Activated CD4-positive, alpha-beta T cell treated with anti-CD3 and anti-CD28 coated beads, Interleukin-2, amount 50 U/mL, for 16 hours (primary cell): ENCODE measurements around the gene SLC22A31.
"Not testable (repeated sequence)": the region's sequence is repeated elsewhere in the genome, so short reads cannot be mapped to it uniquely, and the experiment has no call there.

Experiments used
- DNase-seq: peaks from one replicate; pipeline ENCODE4 v3.0.0-alpha.2; 2020

The SLC22A31 gene

GRCh38 chr16:89200124-89200849 lies at the start of gene SLC22A31:
Gene SLC22A31 (minus strand): TSS chr16:89200537. CDS start chr16:89200501, 36 bp downstream.
- DNase-seq: no peak

- no peak for DNase-seq
These were observed 48.1 kb upstream of the SLC22A31 start for GRCh38 chr16:89248196-89248982.

- not testable (repeated sequence) for DNase-seq
These were observed 47.4 kb upstream of the SLC22A31 start for GRCh38 chr16:89247734-89248075.

GRCh38 chr16:89246903-89247733 lies 46.8 kb upstream of the SLC22A31 start:
- DNase-seq: peak; percentile 93

- no peak for DNase-seq
These were observed 46.1 kb upstream of the SLC22A31 start for GRCh38 chr16:89246383-89246902.

GRCh38 chr16:89244754-89245153 lies 44.4 kb upstream of the SLC22A31 start:
- DNase-seq: no peak

GRCh38 chr16:89244264-89244663 lies 43.9 kb upstream of the SLC22A31 start:
- not testable (repeated sequence) for DNase-seq

- DNase-seq: no peak
These were observed 43.3 kb upstream of the SLC22A31 start for GRCh38 chr16:89243664-89244063.

GRCh38 chr16:89242795-89243200 lies 42.5 kb upstream of the SLC22A31 start:
- DNase-seq: no peak

GRCh38 chr16:89241187-89242007 lies 41.1 kb upstream of the SLC22A31 start:
- peak; percentile 76 for DNase-seq

- no peak for DNase-seq
These were observed 37.4 kb upstream of the SLC22A31 start for GRCh38 chr16:89237733-89238132.

GRCh38 chr16:89233678-89234490 lies 33.5 kb upstream of the SLC22A31 start:
- no peak for DNase-seq

GRCh38 chr16:89232107-89232506 lies 31.8 kb upstream of the SLC22A31 start:
- no peak for DNase-seq

GRCh38 chr16:89230255-89230654 lies 29.9 kb upstream of the SLC22A31 start:
- no peak for DNase-seq

- no peak for DNase-seq
These were observed 24.3 kb upstream of the SLC22A31 start for GRCh38 chr16:89224665-89225064.

GRCh38 chr16:89222931-89223330 lies 22.6 kb upstream of the SLC22A31 start:
- DNase-seq: no peak

- no peak for DNase-seq
These were observed 21.3 kb upstream of the SLC22A31 start for GRCh38 chr16:89221604-89222003.

GRCh38 chr16:89219365-89219764 lies 19.0 kb upstream of the SLC22A31 start:
- no peak for DNase-seq

GRCh38 chr16:89217388-89218191 lies 17.3 kb upstream of the SLC22A31 start, which contains the start of gene ZNF778:
Gene ZNF778 (plus strand): TSS chr16:89217703. CDS start chr16:89221128, 3,425 bp downstream.
- peak; percentile 81 for DNase-seq

- no peak for DNase-seq
These were observed 16.7 kb upstream of the SLC22A31 start for GRCh38 chr16:89217138-89217387.
